CD14-positive monocyte (primary cell): ENCODE measurements around the gene STMN3. TPM values are rescaled to one million over a fixed set of nuclear protein-coding genes. Genes with fewer than 3 reads are reported as not detected.
A peak's percentile ranks its signal among the peaks of the same experiment; 100 is the strongest.

Experiments used
- DNase-seq, 3 donors: peaks; one replicate each; pipeline ENCODE4 v3.0.0-alpha.2; 2011 to 2022
- H2AFZ ChIP-seq: 2 replicates; pipeline ENCODE4 v1.6.0; 2012; ENCODE audit warnings: mild to moderate bottlenecking, low read depth, low read length, inconsistent platforms; ENCODE audit not compliant: insufficient read depth, poor library complexity, severe bottlenecking
- H3K27ac ChIP-seq, 2 donors: 1 replicate in 1 of 2; 2 replicates in 1 of 2; pipeline ENCODE4 v1.5.1; 2012 to 2013; ENCODE audit warnings: low read length in 2 of 2, control low read depth in 1 of 2, inconsistent platforms in 1 of 2, low read depth in 1 of 2, mild to moderate bottlenecking in 1 of 2
- H3K27me3 ChIP-seq, 2 donors: one replicate each; pipeline versions ENCODE4 v1.6.0 to v1.6.1; 2011 to 2013; ENCODE audit warnings: low read length in 2 of 2; ENCODE audit not compliant: control insufficient read depth in 2 of 2, insufficient read depth in 2 of 2
- H3K36me3 ChIP-seq, 2 donors: replicated peaks in 1 of 2; 1 replicate in 1 of 2; 2 replicates in 1 of 2; pipeline versions ENCODE4 v1.5.1 to v1.6.1; 2012 to 2013; ENCODE audit warnings: low read length in 2 of 2, control low read depth in 1 of 2, inconsistent platforms in 1 of 2, mild to moderate bottlenecking in 1 of 2; ENCODE audit not compliant: insufficient read depth in 2 of 2, control insufficient read depth in 1 of 2
- H3K4me1 ChIP-seq, 2 donors: 1 replicate in 1 of 2; 2 replicates in 1 of 2; pipeline versions ENCODE4 v1.5.1 to v1.6.1; 2012 to 2013; ENCODE audit warnings: low read length in 2 of 2, control low read depth in 1 of 2, inconsistent platforms in 1 of 2, mild to moderate bottlenecking in 1 of 2, moderate library complexity in 1 of 2; ENCODE audit not compliant: insufficient read depth in 2 of 2, control insufficient read depth in 1 of 2
- H3K4me2 ChIP-seq: replicated peaks from 2 replicates; pipeline ENCODE3; 2012; ENCODE audit warnings: low read length, moderate library complexity, mild to moderate bottlenecking; ENCODE audit not compliant: poor library complexity, severe bottlenecking; ENCODE audit errors: extremely low read depth
- H3K4me3 ChIP-seq, 3 experiments: fragments of 200-600 bp in 1 of 3; sonication (generic) in 1 of 3; replicated peaks in 1 of 3; 1 replicate in 2 of 3; 2 replicates in 1 of 3; pipeline ENCODE4 v1.5.1; 2011 to 2013; ENCODE audit warnings: low read length in 3 of 3, mild to moderate bottlenecking in 3 of 3, control low read depth in 2 of 3, low read depth in 2 of 3, inconsistent platforms in 1 of 3, moderate library complexity in 1 of 3
- H3K79me2 ChIP-seq: 2 replicates; pipeline ENCODE4 v1.6.0; 2012; ENCODE audit warnings: mild to moderate bottlenecking, control low read depth, inconsistent platforms, low read length, moderate library complexity; ENCODE audit not compliant: insufficient read depth
- H3K9ac ChIP-seq: 2 replicates; pipeline ENCODE4 v1.6.0; 2017; ENCODE audit warnings: low read length, mild to moderate bottlenecking; ENCODE audit not compliant: insufficient read depth, poor library complexity, severe bottlenecking
- H3K9me3 ChIP-seq, 2 donors: replicated peaks in 1 of 2; 1 replicate in 1 of 2; 2 replicates in 1 of 2; pipeline versions ENCODE4 v1.5.1 to v1.6.1; 2012 to 2013; ENCODE audit warnings: low read length in 2 of 2, control low read depth in 1 of 2; ENCODE audit not compliant: control insufficient read depth in 1 of 2, insufficient read depth in 1 of 2
- H4K20me1 ChIP-seq: 2 replicates; pipeline ENCODE4 v1.6.0; 2012; ENCODE audit warnings: mild to moderate bottlenecking, low read length, control low read depth, moderate library complexity; ENCODE audit not compliant: insufficient read depth
- H3K27ac Mint-ChIP-seq, 7 donors: one replicate each; pipeline ENCODE4 v1.8.0; 2020; ENCODE audit warnings: mild to moderate bottlenecking in 7 of 7, mixed read lengths in 7 of 7, moderate library complexity in 6 of 7, inconsistent platforms in 2 of 7
- H3K27me3 Mint-ChIP-seq, 3 donors: one replicate each; pipeline ENCODE4 v1.8.0; 2021 to 2022; ENCODE audit warnings: low read depth in 3 of 3, mild to moderate bottlenecking in 3 of 3, mixed read lengths in 3 of 3, moderate library complexity in 3 of 3, inconsistent platforms in 1 of 3
- H3K36me3 Mint-ChIP-seq, 2 donors: one replicate each; pipeline ENCODE4 v1.8.0; 2020; ENCODE audit warnings: mixed read lengths in 2 of 2, inconsistent platforms in 1 of 2, mild to moderate bottlenecking in 1 of 2
- H3K4me1 Mint-ChIP-seq: one replicate; pipeline ENCODE4 v1.8.0; 2020; ENCODE audit warnings: mild to moderate bottlenecking, mixed read lengths
- H3K4me3 Mint-ChIP-seq, 2 donors: one replicate each; pipeline ENCODE4 v1.8.0; 2020; ENCODE audit warnings: mild to moderate bottlenecking in 2 of 2, mixed read lengths in 2 of 2, moderate library complexity in 1 of 2
- H3K9me3 Mint-ChIP-seq, 7 donors: one replicate each; pipeline ENCODE4 v1.8.0; 2020 to 2022; ENCODE audit warnings: mixed read lengths in 7 of 7, mild to moderate bottlenecking in 6 of 7, moderate library complexity in 6 of 7, inconsistent platforms in 2 of 7
- CTCF ChIP-seq: fragments of 200-600 bp; IDR thresholded peaks from one replicate; pipeline ENCODE4 v1.8.0; 2022; ENCODE audit warnings: antibody characterized with exemption, mild to moderate bottlenecking
- WGBS: methylation state at CpG from one replicate; pipeline ENCODE4 v1.1.5; 2013; ENCODE audit warnings: missing lambda C conversion rate; ENCODE audit not compliant: insufficient coverage; 5-methylcytosine and 5-hydroxymethylcytosine counted together
- intact Hi-C, 2 donors: fragments of 100-400 bp; cut with micrococcal nuclease; formaldehyde crosslinking; loops; one replicate each; pipeline versions ENCODE4 v1.15.0 to v1.15.1; 2023
- polyA plus RNA-seq, 3 donors: library from polyadenylated mRNA; depleted of rRNA in 1 of 3; unstranded in 2 of 3; stranded (reverse) in 1 of 3; fragments of 300-500 nt in 2 of 3; fragments of >200 nt in 1 of 3; fragmentation: Illumina TruSeq in 2 of 3; gene quantifications; 1 replicate in 2 of 3; 2 replicates in 1 of 3; pipeline ENCODE4 v1.2.3, GENCODE V29; 2012 to 2021

The STMN3 gene
- polyA plus RNA-seq, 3 donors: 0.10 to 8.1 (median 0.15) TPM

DNA sequence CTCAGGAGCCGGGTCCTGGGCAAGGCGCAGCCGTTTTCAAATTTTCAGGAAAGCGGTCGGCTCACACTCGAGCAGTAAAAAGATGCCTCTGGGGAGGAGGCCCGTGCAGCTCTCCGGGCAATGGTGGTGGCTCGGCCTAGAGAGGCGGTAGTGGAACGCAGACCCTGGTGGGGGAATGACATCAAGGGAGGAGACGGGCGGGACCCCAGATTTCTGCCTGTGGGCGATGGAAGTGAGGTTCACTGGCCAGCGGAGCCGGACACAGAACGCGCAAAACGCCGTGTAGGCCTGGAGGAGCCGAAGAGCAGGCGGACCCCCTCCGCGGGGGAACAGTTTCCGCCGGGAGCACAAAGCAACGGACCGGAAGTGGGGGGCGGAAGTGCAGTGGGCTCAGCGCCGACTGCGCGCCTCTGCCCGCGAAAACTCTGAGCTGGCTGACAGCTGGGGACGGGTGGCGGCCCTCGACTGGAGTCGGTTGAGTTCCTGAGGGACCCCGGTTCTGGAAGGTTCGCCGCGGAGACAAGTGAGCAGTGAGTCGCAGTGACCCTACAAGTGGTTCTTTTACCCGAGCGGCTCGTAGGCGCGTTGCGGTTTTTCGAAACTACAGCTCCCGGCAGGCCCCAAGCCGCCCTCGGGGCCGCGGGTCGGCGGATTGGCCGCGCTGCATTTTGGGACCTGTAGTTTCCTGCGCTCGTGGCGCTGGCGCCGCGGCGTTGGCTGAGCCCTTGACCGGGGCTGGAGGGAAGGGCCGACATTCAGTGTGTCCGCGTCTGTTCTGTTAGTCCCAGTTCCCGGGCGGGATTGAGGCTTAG, 4.9 kb upstream of the STMN3 start, which contains the start of gene RTEL1:
Gene RTEL1 (plus strand): TSS at position 376 of the 812 bp plus-strand sequence. CDS start 1,091 bp downstream, outside the sequence.
- peaks cover 27 to 32% of the 10 kb centered on the region in 2 donors for H3K4me1 ChIP-seq
- H3K9ac ChIP-seq: peak within 1 kb of the TSS; percentile 77
- H3K9me3 ChIP-seq: no peaks in the 10 kb centered on the region
- peaks cover 9% of the 10 kb centered on the region for H3K79me2 ChIP-seq
- WGBS: 4% methylated on average over 68 of the region's 73 CpGs
- peaks cover 29 to 31% of the 10 kb centered on the region in 2 donors for H3K36me3 Mint-ChIP-seq
- H2AFZ ChIP-seq: peak within 1 kb of the TSS; percentile 94
- peak; percentile 87 to 90 (median 90) for DNase-seq
- peak within 1 kb of the TSS; percentile 95 to 96 for H3K4me3 Mint-ChIP-seq
- peak within 1 kb of the TSS; percentile 70 to 96 (median 93) for H3K4me3 ChIP-seq
- H3K4me1 Mint-ChIP-seq: peaks cover 35% of the 10 kb centered on the region
- peak within 1 kb of the TSS; percentile 55 to 81 for H3K27ac ChIP-seq
- H3K9me3 Mint-ChIP-seq: peaks cover 0 to 1% (median 0%) of the 10 kb centered on the region in 7 donors
- intact Hi-C loops: loop anchor here (2.0 to 5.0 kb wide), 3 partner anchors 49 to 84 kb away; partner anchors contain the start of genes ZGPAT (in 2 of the 2) and ARFRP1 (in 1 of the 2)
- no peak for TF ChIP-seq CTCF
- peaks cover 0 to 14% of the 10 kb centered on the region in 2 donors for H3K27me3 ChIP-seq
- H3K27me3 Mint-ChIP-seq: peaks cover 5 to 15% (median 12%) of the 10 kb centered on the region in 3 donors
- peak within 1 kb of the TSS; percentile 90 to 98 (median 95) for H3K27ac Mint-ChIP-seq
- H4K20me1 ChIP-seq: no peaks in the 10 kb centered on the region
- H3K36me3 ChIP-seq: peaks cover 20 to 31% of the 10 kb centered on the region in 2 donors
- H3K4me2 ChIP-seq: peak within 1 kb of the TSS; percentile 87

DNA sequence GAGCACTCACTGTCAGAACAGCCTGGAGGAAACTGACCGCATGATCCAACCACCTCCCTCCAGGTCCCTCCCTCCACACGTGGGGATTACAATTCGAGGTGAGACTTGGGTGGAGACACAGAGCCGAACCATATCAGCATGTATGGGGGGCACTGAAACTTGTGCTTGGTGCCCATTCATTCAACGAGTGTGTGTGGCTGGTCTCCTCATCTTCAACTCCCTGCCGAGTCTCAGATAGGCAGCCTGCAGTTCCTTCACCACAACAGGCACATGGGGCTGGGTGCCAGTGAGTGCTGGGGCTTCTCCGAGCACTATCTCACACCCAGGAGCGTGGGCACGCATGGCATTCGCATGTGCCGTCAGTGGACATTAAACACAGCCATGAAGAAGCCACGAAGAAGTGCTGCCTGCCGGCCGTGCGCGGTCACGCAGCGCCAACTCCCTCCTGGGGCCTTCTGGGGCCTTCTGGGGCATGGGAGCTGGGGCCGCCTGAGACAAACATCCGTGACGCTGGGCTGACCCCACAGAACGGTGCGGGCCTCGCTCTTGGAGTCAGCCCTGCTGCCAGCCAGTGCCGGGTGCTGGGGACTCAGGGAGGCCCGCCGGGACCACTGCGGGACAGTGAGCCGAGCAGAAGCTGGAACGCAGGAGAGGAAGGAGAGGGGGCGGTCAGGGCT, 4.2 kb upstream of the STMN3 start:
- Histone ChIP-seq H2AFZ (peak overlapping the region; percentile 94), H3K4me2 (peak overlapping the region; percentile 87), H3K9me3 (no peaks in the 10 kb centered on the region), H3K36me3 (peaks cover 12 to 23% of the 10 kb centered on the region in 2 donors), H3K27me3 (peaks cover 4 to 18% of the 10 kb centered on the region in 2 donors), H3K4me3 (peak overlapping the region in 2 of 3 experiments; percentile 93 to 96), H3K79me2 (peaks cover 9% of the 10 kb centered on the region), H4K20me1 (no peaks in the 10 kb centered on the region), H3K9ac (peak overlapping the region; percentile 77), H3K4me1 (peaks cover 31 to 40% of the 10 kb centered on the region in 2 donors), H3K27ac (peak overlapping the region; percentile 55 to 81)
- no peak for DNase-seq
- Mint-ChIP-seq H3K4me3 (peak overlapping the region; percentile 95 to 96), H3K4me1 (peaks cover 35% of the 10 kb centered on the region), H3K36me3 (peaks cover 21 to 24% of the 10 kb centered on the region in 2 donors), H3K27me3 (peaks cover 5 to 20% (median 12%) of the 10 kb centered on the region in 3 donors), H3K9me3 (peaks cover 0 to 1% (median 0%) of the 10 kb centered on the region in 7 donors), H3K27ac (peak overlapping the region in 4 of 7 donors; percentile 90 to 98 (median 96))
- TF ChIP-seq CTCF: no peak
- 56% methylated on average over 27 of the region's 31 CpGs for WGBS
- intact Hi-C loops: loop anchor here (5.0 kb wide), 2 partner anchors 50 to 85 kb away; partner anchors contain the start of genes ARFRP1 (in 1 of the 2) and ZGPAT (in 1 of the 2)
